OCI-LY3 (cell line): ENCODE data around the gene STAB1.
"Not testable (repeated sequence)": the region's sequence is repeated elsewhere in the genome, so short reads cannot be mapped to it uniquely, and the experiment has no call there.

Experiments used
- H2AFZ ChIP-seq: fragments of 200-600, 300-600 bp; shearing (Covaris generic); 2 replicates; pipeline ENCODE4 v1.6.0; 2014; ENCODE audit warnings: antibody characterized with exemption, low read depth, low read length
- H3K27ac ChIP-seq: fragments of 200-600, 300-600 bp; sonication (generic); 2 replicates; pipeline ENCODE4 v1.5.1; 2014; ENCODE audit warnings: mild to moderate bottlenecking, low read length, moderate library complexity, mixed read lengths
- H3K27me3 ChIP-seq: fragments of 200-600, 300-600 bp; sonication (generic); 2 replicates; pipeline ENCODE4 v1.6.1; 2014; ENCODE audit warnings: low read depth, low read length, mixed read lengths
- H3K36me3 ChIP-seq: fragments of 200-600, 300-600 bp; sonication (generic); replicated peaks from 2 replicates; pipeline ENCODE3; 2014; ENCODE audit warnings: low read depth, low read length, mixed read lengths
- H3K4me1 ChIP-seq: fragments of 300-600, 200-600 bp; sonication (generic); 2 replicates; pipeline ENCODE4 v1.6.1; 2014; ENCODE audit warnings: low read length, mixed read lengths
- H3K4me2 ChIP-seq: fragments of 200-600, 300-600 bp; sonication (generic); 2 replicates; pipeline ENCODE4 v1.6.1; 2014; ENCODE audit warnings: low read length, mixed read lengths
- H3K4me3 ChIP-seq: fragments of 300-600, 200-600 bp; sonication (generic); 2 replicates; pipeline ENCODE4 v1.5.1; 2014; ENCODE audit warnings: antibody characterized with exemption, mild to moderate bottlenecking, low read length, moderate library complexity
- H3K79me2 ChIP-seq: fragments of 300-600, 200-600 bp; shearing (Covaris generic); 2 replicates; pipeline ENCODE4 v1.6.1; 2014; ENCODE audit warnings: mild to moderate bottlenecking, low read length, mixed read lengths
- H3K9ac ChIP-seq: fragments of 300-600, 200-600 bp; shearing (Covaris generic); 2 replicates; pipeline ENCODE4 v1.6.0; 2014; ENCODE audit warnings: mild to moderate bottlenecking, low read length, moderate library complexity
- H3K9me3 ChIP-seq: fragments of 200-600, 300-600 bp; shearing (Covaris generic); 2 replicates; pipeline ENCODE4 v1.6.1; 2014; ENCODE audit warnings: low read length, mixed read lengths; ENCODE audit not compliant: insufficient read depth
- H4K20me1 ChIP-seq: fragments of 200-600, 300-600 bp; sonication (generic); 2 replicates; pipeline ENCODE4 v1.6.1; 2016; ENCODE audit warnings: low read length, mixed read lengths; ENCODE audit not compliant: insufficient read depth
- EZH2phosphoT487 ChIP-seq: fragments of 200-600 bp; shearing (Covaris generic); IDR thresholded peaks from 2 replicates; pipeline ENCODE4 v1.6.1; 2018; ENCODE audit warnings: antibody characterized with exemption, mixed run types, low read depth
- TF ChIP-seq, protein P1 (sequence below): fragments of 200-600, 300-600 bp; sonication (generic); IDR thresholded peaks from 2 replicates; pipeline ENCODE4 v1.5.1; 2014; ENCODE audit warnings: antibody characterized with exemption, low read length, low read depth

The STAB1 gene

DNA sequence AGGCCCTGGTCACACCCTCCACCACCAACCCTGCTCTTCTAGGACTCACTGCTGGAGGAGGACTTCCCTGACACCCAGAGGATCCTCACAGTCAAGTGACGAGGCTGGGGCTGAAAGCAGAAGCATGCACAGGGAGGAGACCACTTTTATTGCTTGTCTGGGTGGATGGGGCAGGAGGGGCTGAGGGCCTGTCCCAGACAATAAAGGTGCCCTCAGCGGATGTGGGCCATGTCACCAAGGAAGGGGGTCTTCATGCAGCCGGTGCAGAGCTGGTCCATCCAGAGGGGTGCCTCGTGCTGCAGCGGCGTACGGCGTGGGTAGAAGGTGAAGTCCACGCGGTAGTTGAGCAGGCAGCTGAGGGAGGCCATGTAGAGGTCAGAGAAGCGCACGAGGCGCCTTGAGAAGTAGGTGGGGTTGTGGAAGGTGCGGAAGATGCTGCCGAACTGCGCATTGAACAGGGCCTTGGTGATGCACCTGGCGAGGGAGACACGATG is 29.2 kb downstream of the STAB1 start:
- no peak overlapping the region for H3K4me2 ChIP-seq
- TF ChIP-seq, protein P1, sequence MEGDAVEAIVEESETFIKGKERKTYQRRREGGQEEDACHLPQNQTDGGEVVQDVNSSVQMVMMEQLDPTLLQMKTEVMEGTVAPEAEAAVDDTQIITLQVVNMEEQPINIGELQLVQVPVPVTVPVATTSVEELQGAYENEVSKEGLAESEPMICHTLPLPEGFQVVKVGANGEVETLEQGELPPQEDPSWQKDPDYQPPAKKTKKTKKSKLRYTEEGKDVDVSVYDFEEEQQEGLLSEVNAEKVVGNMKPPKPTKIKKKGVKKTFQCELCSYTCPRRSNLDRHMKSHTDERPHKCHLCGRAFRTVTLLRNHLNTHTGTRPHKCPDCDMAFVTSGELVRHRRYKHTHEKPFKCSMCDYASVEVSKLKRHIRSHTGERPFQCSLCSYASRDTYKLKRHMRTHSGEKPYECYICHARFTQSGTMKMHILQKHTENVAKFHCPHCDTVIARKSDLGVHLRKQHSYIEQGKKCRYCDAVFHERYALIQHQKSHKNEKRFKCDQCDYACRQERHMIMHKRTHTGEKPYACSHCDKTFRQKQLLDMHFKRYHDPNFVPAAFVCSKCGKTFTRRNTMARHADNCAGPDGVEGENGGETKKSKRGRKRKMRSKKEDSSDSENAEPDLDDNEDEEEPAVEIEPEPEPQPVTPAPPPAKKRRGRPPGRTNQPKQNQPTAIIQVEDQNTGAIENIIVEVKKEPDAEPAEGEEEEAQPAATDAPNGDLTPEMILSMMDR: no peak
- TF ChIP-seq EZH2phosphoT487: no peak
- H3K4me1 ChIP-seq: no peaks in the 10 kb centered on the region
- no peaks in the 10 kb centered on the region; the same call in 1 of the 2 replicates for H4K20me1 ChIP-seq
- peaks cover 33% of the 10 kb centered on the region for H3K36me3 ChIP-seq
- no peak overlapping the region for H3K4me3 ChIP-seq
- no peaks in the 10 kb centered on the region for H3K27me3 ChIP-seq
- H3K27ac ChIP-seq: no peak overlapping the region
- H3K9ac ChIP-seq: no peak overlapping the region
- no peak overlapping the region for H2AFZ ChIP-seq
- no peaks in the 10 kb centered on the region for H3K9me3 ChIP-seq
- no peaks in the 10 kb centered on the region for H3K79me2 ChIP-seq

DNA sequence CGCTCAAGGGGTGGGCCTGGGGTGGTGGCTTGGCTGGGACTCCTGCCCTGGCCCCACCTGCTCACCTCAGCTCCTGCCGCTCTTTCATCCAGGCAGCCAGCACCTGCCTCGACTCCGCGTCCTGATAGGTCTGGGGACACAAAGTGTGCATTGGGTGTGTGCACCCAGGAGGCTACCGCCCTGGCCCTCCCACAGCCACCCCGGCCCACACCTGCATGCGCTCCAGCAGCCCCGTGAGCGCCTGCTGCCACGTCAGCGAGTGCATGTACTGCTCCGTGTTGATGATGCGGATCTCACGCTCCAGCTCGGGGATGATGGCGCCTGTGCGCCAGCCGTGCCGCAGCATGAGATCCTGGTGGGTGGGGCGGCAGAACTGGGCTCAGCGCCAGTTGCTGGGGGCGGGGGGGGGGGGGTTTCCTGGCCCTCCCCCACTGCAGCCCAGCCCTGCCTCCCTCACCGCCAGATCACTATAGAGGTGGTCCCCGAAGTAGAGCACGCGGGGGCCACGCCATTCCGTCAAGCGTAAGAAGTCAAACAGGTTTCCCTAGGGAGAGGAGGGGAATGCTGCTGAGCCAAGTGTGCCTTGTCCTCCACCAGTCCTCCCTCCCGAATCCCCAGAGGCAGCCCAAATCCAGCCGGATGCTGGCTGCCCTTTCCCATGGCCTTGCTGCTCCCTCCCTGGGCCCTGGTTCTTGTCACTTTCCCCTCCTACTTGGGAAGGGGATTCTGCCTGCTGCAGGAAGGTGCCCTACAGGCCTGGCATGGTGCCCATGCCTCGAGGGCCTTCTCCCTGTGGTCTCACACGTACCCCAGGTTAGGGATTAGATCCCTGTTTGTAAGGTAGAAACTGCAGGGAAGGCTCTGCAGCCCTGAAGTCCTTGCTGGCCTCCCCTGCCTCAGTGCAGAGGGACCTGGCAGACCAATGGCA is 29.9 kb downstream of the STAB1 start:
- no peak overlapping the region for H3K27ac ChIP-seq
- H3K4me3 ChIP-seq: no peak overlapping the region
- no peaks in the 10 kb centered on the region for H3K9me3 ChIP-seq
- no peak overlapping the region for H3K4me2 ChIP-seq
- no peaks in the 10 kb centered on the region for H3K4me1 ChIP-seq
- H3K27me3 ChIP-seq: no peaks in the 10 kb centered on the region
- H3K36me3 ChIP-seq: peaks cover 33% of the 10 kb centered on the region
- no peak for TF ChIP-seq EZH2phosphoT487
- H3K9ac ChIP-seq: no peak overlapping the region
- H2AFZ ChIP-seq: no peak overlapping the region
- no peaks in the 10 kb centered on the region; the same call in 1 of the 2 replicates for H4K20me1 ChIP-seq
- H3K79me2 ChIP-seq: peaks cover 3% of the 10 kb centered on the region

DNA sequence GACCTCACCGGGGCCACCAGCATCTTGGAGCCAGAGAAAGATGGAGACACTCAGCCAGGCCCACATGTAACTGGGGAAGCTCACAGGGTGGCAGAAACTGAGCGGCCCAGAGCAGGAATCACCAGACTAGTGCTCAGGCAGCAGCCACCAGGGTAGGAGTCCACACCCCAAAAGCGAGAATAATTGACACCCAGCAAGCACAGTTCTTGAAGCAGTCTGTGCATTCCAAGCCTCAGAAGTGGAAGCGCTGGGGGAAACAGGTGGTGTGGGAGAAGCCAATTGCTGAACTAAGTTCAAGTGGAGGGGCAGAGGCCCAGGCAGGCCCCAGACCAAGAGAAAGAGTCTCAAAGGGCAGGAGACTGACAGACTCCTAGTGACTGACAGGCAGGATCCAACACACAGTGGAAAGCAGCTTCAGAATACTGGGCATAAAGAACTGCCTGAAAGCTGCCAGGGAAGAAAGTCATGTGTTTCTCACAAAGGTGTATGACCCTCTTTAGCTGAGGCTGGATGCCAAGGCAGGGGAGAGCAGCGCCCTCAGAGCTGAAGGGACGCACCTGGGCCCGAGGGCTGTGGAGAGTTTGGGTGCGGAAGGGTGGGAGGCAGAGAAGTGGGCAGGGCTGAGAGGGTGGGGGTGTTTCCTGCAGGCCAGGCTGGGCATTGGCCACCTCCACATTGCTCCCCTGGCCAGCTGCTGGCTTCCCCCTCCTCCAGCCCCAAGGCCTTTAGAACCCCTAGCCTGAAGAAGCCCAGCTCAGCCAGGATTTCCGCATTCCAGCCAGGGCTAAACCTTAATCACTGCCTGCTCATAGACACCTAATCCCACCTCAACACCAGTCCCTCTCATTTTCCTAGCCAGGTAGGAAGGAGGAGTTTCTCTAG is 30.8 kb downstream of the STAB1 start:
- H3K4me3 ChIP-seq: no peak overlapping the region
- peaks cover 33% of the 10 kb centered on the region for H3K36me3 ChIP-seq
- H3K79me2 ChIP-seq: peaks cover 10% of the 10 kb centered on the region
- no peaks in the 10 kb centered on the region for H3K27me3 ChIP-seq
- TF ChIP-seq EZH2phosphoT487: no peak
- TF ChIP-seq, protein P1: no peak
- H3K9ac ChIP-seq: no peak overlapping the region
- no peak overlapping the region for H2AFZ ChIP-seq
- peaks cover 6% of the 10 kb centered on the region for H4K20me1 ChIP-seq
- no peaks in the 10 kb centered on the region for H3K9me3 ChIP-seq
- no peak overlapping the region for H3K4me2 ChIP-seq
- no peaks in the 10 kb centered on the region for H3K4me1 ChIP-seq
- no peak overlapping the region for H3K27ac ChIP-seq

DNA sequence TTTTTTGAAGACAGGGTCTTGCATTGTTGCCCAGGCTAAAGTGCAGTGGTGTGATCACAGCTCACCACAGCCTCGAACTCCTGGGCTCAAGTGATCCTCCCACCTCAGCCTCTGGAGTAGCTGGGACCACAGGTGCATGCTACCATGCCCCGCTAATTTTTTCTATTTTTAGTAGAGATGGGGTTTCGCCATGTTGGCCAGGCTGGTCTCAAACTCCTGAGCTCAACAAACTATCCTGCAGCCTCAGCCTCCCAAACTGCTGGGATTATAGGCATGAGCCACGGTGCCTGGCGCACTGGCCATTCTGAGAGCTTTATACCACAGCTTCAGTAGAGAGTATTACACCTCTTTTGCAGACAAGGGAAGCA is 31.5 kb downstream of the STAB1 start:
- not testable (repeated sequence) for H3K27me3 ChIP-seq, H3K4me3 ChIP-seq, H3K9ac ChIP-seq, H3K9me3 ChIP-seq, H3K27ac ChIP-seq, H3K4me1 ChIP-seq, H3K4me2 ChIP-seq, H2AFZ ChIP-seq
- Histone ChIP-seq H4K20me1 (peaks cover 14% of the 10 kb centered on the region), H3K79me2 (peaks cover 17% of the 10 kb centered on the region), H3K36me3 (peaks cover 33% of the 10 kb centered on the region)
